SK-N-SH (cell line): ENCODE results near the gene UBE2L6.

Experiments
- CHD2 ChIP-seq: fragments of 150-350 bp; IDR thresholded peaks from 2 replicates; pipeline ENCODE4 v1.6.1; 2018; ENCODE audit warnings: low read length; ENCODE audit not compliant: partially characterized antibody
- EP300 ChIP-seq, 2 experiments: IDR thresholded peaks; 2 replicates each; pipeline versions ENCODE4 v1.4.0 to v1.6.1; 2012; ENCODE audit warnings: borderline replicate concordance in 1 of 2, low read depth in 1 of 2, low read length in 1 of 2
- FOXM1 ChIP-seq: IDR thresholded peaks from 2 replicates; pipeline ENCODE4 v1.4.0; 2012; ENCODE audit warnings: low read depth, mild to moderate bottlenecking
- JUND ChIP-seq: IDR thresholded peaks from 2 replicates; pipeline ENCODE4 v1.4.0; 2012
- MXI1 ChIP-seq: IDR thresholded peaks from 2 replicates; pipeline ENCODE4 v1.6.1; 2012; ENCODE audit warnings: mild to moderate bottlenecking, low read depth, low read length, improper control_type of control experiment
- POLR2AphosphoS5 ChIP-seq: IDR thresholded peaks from 2 replicates; pipeline ENCODE4 v1.6.1; 2012; ENCODE audit warnings: low read depth, low read length
- RAD21 ChIP-seq: IDR thresholded peaks from 2 replicates; pipeline ENCODE4 v1.6.1; 2012; ENCODE audit warnings: mild to moderate bottlenecking, low read length
- RCOR1 ChIP-seq: fragments of 150-350 bp; IDR thresholded peaks from 2 replicates; pipeline ENCODE4 v1.6.1; 2017; ENCODE audit warnings: antibody characterized with exemption, low read length
- RFX5 ChIP-seq: IDR thresholded peaks from 2 replicates; pipeline ENCODE4 v1.6.1; 2012; ENCODE audit warnings: mild to moderate bottlenecking, improper control_type of control experiment, low read length
- RXRA ChIP-seq: IDR thresholded peaks from 2 replicates; pipeline ENCODE4 v1.4.0; 2012; ENCODE audit warnings: low read depth, mild to moderate bottlenecking, borderline replicate concordance
- SMC3 ChIP-seq: IDR thresholded peaks from 2 replicates; pipeline ENCODE4 v1.6.1; 2012; ENCODE audit warnings: low read depth, low read length, improper control_type of control experiment
- TAF1 ChIP-seq: IDR thresholded peaks from 2 replicates; pipeline ENCODE4 v1.6.1; 2012; ENCODE audit warnings: low read depth, mild to moderate bottlenecking, low read length, moderate library complexity, borderline replicate concordance
- TF ChIP-seq, protein P1 (sequence below): fragments of 200-600 bp; sonication (generic); IDR thresholded peaks from 2 replicates; pipeline ENCODE4 v1.6.1; 2017; ENCODE audit warnings: antibody characterized with exemption, mild to moderate bottlenecking, moderate library complexity
- TF ChIP-seq, protein P2 (sequence below): IDR thresholded peaks from 2 replicates; pipeline ENCODE4 v1.6.1; 2012; ENCODE audit warnings: mild to moderate bottlenecking, low read depth, low read length, moderate library complexity

DNA sequence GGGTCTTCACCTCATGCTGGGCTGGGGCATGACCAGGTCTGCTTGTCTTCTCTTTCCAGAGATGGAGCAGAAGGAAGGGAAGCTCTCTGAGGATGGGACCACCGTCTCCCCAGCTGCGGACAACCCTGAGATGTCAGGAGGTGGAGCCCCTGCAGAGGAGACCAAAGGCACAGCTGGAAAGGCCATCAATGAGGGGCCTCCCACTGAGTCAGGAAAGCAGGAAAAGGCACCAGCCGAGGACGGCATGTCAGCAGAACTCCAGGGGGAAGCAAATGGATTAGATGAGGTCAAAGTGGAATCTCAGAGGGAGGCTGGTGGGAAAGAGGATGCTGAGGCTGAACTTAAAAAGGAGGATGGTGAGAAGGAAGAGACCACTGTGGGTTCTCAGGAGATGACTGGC lies 24.9 kb downstream of the UBE2L6 start:
- TF ChIP-seq SMC3: no peak
- TF ChIP-seq, protein P1, sequence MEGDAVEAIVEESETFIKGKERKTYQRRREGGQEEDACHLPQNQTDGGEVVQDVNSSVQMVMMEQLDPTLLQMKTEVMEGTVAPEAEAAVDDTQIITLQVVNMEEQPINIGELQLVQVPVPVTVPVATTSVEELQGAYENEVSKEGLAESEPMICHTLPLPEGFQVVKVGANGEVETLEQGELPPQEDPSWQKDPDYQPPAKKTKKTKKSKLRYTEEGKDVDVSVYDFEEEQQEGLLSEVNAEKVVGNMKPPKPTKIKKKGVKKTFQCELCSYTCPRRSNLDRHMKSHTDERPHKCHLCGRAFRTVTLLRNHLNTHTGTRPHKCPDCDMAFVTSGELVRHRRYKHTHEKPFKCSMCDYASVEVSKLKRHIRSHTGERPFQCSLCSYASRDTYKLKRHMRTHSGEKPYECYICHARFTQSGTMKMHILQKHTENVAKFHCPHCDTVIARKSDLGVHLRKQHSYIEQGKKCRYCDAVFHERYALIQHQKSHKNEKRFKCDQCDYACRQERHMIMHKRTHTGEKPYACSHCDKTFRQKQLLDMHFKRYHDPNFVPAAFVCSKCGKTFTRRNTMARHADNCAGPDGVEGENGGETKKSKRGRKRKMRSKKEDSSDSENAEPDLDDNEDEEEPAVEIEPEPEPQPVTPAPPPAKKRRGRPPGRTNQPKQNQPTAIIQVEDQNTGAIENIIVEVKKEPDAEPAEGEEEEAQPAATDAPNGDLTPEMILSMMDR: no peak
- no peak for TF ChIP-seq EP300 (IDR thresholded peaks at IDR 0.05; ENCODE audit: borderline replicate concordance in 1 of 2, low read depth in 1 of 2, low read length in 1 of 2)
- TF ChIP-seq CHD2: no peak
- no peak for TF ChIP-seq TAF1
- no peak for TF ChIP-seq RXRA
- no peak for TF ChIP-seq RCOR1
- no peak for TF ChIP-seq JUND
- no peak for TF ChIP-seq RAD21
- TF ChIP-seq POLR2AphosphoS5: no peak
- TF ChIP-seq MXI1: no peak
- TF ChIP-seq RFX5: no peak
- TF ChIP-seq FOXM1: no peak
- TF ChIP-seq, protein P2, sequence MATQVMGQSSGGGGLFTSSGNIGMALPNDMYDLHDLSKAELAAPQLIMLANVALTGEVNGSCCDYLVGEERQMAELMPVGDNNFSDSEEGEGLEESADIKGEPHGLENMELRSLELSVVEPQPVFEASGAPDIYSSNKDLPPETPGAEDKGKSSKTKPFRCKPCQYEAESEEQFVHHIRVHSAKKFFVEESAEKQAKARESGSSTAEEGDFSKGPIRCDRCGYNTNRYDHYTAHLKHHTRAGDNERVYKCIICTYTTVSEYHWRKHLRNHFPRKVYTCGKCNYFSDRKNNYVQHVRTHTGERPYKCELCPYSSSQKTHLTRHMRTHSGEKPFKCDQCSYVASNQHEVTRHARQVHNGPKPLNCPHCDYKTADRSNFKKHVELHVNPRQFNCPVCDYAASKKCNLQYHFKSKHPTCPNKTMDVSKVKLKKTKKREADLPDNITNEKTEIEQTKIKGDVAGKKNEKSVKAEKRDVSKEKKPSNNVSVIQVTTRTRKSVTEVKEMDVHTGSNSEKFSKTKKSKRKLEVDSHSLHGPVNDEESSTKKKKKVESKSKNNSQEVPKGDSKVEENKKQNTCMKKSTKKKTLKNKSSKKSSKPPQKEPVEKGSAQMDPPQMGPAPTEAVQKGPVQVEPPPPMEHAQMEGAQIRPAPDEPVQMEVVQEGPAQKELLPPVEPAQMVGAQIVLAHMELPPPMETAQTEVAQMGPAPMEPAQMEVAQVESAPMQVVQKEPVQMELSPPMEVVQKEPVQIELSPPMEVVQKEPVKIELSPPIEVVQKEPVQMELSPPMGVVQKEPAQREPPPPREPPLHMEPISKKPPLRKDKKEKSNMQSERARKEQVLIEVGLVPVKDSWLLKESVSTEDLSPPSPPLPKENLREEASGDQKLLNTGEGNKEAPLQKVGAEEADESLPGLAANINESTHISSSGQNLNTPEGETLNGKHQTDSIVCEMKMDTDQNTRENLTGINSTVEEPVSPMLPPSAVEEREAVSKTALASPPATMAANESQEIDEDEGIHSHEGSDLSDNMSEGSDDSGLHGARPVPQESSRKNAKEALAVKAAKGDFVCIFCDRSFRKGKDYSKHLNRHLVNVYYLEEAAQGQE: no peak
